HG02943 (cell line): Measurements from ENCODE around the gene DENND5B.
"Not testable (repeated sequence)": the region's sequence is repeated elsewhere in the genome, so short reads cannot be mapped to it uniquely, and the experiment has no call there.

ENCODE experiments used
- ATAC-seq: cut with Tn5 transposase; IDR thresholded peaks from one replicate; pipeline ENCODE4 v1.9.1; 2021; ENCODE audit warnings: mild to moderate bottlenecking, low read depth, moderate library complexity; ENCODE audit not compliant: unreplicated experiment

DENND5B gene

DNA sequence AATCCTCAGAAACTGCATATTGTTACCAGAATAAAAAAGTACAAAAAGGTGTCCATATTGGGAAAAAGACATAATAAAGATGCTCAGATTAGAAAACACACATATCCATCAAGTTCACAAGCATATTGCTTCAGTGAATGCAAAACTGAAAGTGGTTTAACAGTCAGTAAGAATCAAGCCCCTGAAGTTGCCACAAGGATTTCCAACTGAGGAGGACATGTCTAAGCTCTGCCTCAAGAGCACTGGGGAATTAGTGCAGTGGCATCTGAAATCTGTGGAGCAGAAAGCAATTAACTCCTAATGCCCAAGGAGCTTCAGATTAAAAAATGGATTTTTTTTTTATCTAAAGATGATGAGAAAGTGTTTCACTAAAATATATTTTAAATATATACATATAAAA, 113.2 kb downstream of the DENND5B start:
- ATAC-seq = peak; percentile 70

DNA sequence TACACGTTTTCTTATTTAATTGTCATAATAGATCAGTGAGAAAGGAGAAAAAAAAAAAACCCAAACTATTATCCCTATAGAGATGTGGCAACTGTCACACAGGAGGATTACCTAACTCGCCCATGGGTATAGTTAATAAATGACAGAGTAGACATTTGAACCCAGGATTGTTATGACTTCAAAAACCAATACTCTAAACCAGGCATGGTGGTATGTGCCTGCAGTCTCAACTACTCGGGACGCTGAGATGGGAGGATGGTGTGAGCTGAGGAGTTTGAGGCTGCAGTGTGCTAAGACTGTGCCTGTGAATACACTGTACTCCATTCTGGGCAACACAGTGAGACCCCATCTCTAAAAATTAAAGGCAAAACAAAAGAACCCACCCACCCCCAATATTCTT, 114.5 kb downstream of the DENND5B start:
- no peak for ATAC-seq

DNA sequence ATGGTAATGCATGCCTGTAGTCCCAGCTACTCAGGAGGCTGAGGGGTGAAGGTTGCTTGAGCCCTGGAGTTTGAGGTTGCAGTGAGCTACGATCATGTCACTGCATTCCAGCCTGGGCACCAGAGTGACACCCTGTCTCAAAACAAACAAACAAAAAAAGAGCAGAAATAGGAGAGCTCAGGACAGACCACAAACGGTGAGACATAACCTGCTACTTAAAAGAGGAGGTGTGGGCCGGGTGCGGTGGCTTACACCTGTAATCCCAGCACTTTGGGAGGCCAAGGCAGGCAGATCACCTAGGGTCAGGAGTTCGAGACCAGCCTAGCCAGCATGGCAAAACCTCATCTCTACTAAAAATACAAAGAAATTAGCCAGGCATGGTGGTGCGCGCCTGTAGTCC, 115.3 kb downstream of the DENND5B start:
- not testable (repeated sequence) for ATAC-seq

DNA sequence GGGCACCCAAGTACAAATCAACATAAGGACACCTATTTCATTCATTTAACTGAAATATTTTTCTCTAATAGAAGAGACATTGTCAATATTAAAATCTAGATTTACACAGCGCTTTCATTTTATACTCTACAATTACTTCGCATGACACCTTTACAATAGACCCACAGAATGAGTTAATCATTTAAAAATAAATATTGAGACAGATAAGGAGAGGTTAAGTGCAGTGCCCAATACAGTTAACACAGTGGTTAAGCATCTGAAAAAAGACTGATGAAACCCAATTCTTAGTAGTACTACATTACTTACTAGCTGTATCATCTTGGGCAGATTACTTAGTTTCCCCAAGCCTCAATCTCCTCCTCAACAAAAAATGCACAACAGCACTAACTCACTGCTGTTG, 116.2 kb downstream of the DENND5B start:
- ATAC-seq = no peak

DNA sequence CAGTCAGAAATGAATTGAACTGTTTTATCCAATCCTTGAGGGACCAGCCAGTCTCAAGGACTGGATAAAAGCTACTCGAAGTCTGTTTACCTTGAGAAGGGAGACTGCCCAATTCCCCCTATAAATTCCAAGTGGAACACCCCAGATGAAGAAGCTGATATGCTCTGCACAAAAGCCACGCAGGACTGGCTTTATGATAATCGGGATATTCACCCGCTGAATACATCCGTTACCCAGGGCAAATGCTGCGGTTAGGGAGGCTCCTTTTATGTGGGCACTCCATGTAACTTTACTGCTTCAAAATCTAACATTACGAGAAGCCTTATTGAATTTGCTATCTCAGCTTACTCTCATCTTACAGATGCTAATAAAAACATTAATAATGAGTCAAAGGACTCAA, 119.1 kb downstream of the DENND5B start:
- ATAC-seq = no peak

DNA sequence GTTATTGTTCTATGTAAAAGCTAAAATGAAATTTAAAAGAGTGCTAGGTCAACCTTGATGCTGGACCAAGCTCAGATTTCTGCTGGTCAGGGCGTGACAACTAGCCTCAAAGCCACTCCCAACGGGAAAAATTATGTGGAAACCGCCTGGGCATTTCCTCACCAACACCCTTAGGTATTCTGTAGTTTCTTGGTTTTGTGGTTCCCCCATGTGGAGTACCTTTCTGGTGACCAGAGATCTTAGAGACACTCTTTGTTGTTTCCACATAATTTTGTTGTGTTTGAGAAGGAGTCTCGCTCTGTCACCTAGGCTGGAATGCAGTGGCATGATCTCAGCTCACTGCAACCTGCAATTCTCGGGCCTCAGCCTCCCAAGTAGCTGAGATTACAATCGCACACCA, 119.9 kb downstream of the DENND5B start:
- no peak for ATAC-seq

DNA sequence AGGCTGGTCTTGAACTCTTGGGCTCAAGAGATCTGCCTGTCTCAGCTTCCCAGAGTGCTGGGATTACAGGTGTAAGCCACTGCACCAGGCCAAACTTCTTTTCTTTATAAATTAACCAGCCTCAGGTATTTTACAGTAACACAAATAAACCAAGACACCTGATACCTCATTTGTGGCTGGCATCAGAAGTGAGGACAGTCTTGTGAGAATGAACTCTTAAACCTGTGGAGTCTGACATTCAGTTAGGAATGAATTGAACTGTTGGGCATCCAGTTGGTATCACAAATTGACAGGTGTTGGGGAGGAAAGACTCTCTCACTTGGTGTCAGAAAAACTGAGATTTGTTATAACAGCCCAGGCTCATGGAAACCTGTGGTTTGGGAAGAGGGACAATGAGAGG, 120.5 kb downstream of the DENND5B start:
- ATAC-seq = no peak

DNA sequence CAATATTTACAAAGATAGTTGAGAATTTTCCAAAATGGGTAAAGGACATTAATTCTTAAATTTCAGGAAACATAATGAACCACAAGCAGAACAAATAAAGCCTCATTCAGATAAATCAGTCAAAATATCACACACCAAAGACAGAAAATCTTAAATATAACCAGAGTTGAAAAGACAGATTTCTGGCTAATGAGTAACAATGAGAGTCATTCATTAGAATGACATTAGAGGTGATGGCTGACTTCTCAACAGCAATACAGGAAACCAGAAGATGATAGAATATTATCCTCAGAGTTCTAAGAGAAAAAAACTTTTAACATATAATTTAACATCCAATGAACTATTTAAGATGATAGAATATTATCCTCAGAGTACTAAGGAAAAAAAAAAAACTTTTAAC, 124.2 kb downstream of the DENND5B start:
- no peak for ATAC-seq

DNA sequence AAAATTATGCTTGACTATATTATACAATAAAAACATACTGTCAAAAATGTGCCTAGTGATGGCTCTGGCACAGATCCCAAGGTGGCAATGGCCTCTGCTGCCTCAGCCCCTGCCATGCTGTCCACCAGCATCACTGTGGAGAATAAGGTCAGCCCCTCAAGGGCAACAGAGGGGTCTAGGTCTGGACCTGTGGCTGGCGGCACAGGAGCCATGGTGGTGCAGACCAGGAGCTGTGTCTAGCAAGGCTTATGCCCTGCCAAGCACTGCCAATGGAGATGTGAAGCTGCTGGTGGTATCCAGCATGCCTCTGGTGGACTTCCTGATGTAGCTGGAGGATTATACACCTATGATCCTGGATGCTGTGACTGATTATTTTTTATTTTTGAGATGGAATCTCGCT, 125.9 kb downstream of the DENND5B start:
- ATAC-seq = no peak

DNA sequence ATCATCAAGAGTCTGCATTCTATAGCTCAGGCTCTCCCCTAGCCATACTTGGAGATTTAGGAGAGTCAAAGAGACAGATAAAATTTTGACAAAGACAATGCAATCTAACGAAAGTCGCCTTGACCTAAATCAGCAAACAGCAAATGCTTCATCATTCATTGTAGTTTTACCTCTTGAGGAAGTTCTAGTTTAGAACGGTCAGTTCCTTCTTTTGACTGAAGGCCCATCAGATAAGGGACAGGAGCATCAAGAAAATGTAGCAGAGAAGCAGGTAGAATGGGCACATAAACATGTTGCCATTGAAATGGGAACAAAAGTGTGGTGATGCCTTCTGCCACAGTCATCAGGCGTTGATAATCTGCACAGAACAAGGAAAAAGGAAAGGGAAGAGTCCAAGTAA, 130.9 kb downstream of the DENND5B start:
- no peak for ATAC-seq

DNA sequence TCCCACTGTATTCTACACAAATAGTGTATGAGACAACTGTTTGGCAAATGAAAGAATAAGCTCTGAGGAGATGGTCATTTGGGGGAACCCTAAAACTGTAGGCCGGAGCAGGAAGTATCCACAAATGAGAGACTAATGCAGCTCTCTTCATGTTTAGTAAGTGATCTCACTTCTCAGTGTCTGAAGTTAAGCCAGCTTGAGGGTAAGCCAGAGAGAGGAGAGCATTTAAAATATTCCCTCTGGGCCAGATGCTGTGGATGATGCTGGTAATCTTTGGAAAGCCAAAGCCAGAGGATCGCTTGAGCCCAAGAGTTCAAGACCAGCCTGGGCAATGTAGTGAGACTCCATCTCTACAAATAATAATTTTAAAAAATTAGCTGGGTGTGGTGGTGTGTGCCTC, 134.4 kb downstream of the DENND5B start:
- no peak for ATAC-seq

DNA sequence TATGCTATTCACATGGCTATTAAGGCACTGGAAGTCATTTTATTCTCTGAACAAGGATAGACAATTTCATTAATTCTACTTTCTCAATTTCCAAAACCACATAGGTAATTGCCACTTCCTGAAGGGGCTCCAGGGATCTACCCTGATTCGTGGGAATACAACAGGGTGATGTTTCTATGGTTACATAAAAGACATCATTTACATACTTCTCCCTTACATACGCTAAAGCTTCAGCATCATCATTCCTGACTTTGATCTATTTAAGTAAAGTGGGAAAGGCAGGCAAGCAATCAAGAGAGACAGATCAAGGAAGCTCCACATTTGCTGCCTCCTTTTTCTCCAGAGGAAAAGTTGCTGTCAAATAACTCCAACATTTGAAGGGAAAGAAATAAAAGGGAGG, 146.2 kb downstream of the DENND5B start:
- ATAC-seq = no peak

DNA sequence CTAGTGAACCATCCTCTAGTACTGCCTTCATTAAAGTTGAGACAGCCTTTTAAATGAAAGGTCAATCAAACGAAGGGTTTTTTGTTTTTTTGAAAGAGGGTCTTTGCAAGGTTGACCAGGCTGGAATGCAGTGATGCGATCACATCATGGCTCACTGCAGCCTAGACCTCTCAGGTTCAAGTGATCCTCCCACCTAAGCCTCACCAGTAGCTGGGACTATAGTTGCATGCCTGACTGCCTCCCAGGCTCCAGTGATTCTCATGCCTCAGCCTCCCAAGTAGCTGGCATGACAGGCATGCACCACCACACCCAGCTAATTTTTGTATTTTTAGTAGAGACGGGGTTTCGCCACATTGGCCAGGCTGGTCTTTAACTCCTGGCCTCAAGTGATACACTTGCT, 150.3 kb downstream of the DENND5B start:
- no peak for ATAC-seq

DNA sequence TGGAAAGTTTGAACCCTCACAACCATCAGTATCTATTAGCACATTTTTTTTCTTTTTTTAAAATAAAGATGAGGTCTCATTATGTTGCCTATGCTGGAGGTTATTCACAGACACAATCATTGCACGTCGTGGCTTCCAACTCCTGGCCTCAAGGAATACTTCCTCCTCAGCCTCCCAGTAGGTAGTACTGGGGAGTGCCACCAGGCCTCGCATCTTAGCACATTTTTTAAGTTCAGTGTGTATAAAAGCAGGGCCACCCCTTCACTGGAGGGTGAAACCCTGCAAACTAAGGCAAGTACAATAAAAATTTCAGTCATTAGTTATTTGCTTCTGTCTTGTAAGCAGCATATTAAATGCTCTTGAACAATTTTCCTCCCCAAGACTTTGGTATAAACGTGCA, 150.8 kb downstream of the DENND5B start:
- no peak for ATAC-seq

DNA sequence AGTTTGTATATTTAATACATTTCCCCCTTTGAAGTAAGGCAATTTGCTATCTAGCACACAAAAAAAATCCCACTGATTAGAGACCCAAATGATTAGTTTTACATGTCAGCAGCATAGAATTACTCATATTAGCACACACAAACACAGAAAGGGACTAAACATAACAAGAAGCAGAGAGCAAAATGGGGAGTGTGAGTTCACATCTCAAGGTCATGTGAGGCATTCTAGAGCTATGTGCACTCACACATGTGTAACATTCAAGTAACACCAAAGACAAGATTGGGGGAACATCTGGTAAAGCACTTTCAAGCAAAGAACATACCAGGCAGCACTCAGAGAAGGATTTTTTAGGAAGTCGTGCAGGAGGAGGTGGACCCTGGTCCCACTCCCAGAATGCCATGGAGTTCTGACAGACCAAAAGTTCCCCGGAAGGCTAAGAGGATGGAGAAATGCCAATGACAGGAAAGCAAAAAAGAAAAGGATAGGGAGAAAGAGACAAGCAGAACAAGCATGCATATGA, 159.2 kb downstream of the DENND5B start:
- ATAC-seq = no peak

DNA sequence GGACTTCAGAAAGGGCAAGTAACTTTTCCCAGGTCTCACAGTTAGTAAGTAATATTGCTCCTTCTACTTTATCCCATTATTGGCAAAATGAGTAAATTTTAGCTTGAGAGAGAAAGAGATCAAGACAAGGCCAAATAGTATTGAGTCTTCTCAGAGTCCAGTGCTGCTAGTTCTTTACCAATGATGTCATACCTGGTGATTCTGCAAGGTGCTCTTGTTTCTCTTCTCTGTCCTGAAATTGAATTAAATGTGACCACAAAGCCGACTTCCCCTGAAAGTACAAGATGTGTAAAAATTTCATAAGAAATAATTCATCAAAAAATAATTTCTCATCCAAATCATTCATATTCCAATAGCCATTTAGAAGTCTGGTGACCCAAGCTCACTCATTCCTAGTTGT, 167.5 kb downstream of the DENND5B start:
- ATAC-seq = no peak

DNA sequence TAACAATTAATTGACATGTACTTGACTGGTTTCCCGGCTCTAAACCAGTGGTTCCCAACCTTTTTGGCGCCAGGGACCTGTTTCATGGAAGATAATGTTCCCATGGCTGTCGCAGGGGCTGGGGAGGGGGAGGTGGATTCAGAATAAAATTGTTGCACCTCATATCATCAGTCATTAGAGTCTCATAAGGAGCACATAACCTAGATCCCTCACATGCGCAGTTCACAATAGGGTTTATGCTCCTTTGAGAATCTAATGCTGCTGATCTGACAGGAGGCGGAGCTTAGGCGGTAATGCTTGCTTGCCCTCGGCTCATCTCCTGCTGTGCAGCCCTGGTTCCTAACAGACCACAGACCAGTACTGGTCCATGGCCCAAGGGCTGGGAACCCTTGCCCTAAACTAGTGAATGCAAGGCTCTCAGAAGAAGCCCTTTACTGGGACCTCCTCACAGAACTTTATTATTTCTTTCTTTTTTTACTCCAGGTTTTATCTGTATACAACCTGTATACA, 178.6 kb downstream of the DENND5B start:
- ATAC-seq = no peak

DNA sequence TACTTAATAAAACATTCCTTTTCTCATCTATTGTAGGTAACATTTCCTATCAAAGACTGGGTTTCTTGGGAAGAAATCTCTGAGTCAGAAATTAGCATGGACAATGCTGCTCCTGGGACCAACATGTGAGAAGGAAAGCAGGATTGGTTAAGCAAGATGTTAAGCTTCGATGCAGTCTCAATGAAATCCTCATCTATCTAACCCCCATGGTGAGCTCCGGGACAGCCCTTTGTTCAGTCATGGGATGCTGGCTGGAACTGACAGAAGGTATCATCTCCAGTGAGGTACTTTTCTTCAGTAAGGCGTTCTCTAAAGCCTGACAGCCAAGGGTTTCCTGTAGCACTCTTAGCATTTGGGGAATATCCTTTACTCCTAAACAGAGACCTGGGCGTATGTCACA, 182.2 kb downstream of the DENND5B start:
- ATAC-seq = no peak

DNA sequence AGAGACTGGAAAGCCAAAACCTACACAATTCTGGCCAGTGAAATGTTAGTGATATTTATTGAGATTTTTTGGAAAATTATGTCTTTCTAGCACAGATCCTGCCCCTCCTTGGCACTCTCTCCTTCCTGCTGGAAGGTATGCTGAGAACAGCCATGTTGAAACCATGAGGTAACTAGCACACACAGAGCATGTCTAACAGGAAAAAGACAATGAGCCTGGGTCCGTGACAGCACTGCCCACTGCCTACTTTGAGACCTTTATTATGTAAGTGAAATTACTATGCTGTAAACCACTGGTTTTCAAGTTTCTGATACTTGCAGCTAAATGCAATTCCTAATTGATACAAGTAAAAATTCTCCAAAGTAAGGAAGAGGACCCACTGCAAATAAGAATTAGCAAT, 183.4 kb downstream of the DENND5B start:
- ATAC-seq = no peak

DNA sequence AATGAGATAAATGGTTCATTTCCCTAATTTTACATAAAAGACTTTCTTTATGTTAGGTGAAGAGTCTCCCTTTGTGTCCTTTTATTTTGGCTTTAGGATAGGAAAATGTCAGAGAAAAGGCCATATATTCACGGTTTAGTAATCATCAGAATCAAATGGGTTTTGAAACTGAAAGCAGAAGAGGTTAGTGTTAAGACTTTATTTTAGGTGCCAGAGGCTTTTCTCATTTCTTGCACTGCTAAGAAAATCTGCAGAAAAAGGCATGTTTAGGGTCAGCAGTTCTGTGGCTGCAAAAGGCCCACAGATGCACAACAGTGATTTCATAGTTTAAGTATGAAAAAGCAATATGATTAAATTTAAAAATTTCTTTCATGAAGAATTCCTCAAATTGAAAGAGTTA, 184.6 kb downstream of the DENND5B start:
- ATAC-seq = no peak

DNA sequence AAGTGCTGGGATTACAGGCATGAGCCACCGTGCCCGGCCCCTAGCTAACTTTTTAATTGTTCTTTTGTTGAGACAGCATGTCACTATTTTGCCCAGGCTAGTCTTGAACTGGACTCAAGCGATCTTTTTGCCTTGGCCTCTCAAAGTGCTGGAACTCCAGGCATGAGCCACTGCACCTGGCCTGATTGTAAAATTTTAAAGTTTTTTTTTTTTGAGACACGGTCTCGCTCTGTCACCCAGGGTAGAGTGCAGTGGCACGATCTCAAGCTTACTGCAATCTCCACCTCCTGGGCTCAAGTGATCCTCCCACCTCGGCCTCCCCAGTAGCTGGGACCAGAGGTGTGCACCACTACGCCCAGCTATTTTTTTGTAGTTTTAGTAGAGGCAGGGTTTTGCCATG, 185.9 kb downstream of the DENND5B start:
- ATAC-seq = no peak

DNA sequence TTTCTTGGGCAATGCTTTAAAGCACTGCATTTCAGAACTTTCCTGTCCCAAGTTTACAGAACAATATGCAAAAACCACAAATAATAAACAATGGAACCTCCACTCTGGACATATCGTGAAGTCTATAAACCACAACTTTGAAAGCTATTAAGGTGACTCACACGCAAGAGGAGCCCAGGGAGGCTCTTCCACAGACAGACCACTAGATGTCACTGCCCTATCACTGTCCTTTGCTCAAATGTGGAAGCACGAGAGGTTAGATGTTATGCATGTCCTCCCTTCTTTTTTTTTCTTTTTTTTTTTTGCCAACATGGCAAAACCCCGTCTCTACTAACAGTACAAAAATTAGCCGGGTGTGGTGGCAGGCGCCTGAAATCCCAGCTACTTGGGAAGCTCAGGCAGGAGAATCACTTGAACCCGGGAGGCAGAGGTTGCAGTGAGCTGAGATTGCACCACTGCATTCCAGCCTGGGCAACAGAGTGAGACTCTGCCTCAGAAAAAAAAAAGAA, 187.8 kb downstream of the DENND5B start:
- peak; percentile 65 for ATAC-seq

DNA sequence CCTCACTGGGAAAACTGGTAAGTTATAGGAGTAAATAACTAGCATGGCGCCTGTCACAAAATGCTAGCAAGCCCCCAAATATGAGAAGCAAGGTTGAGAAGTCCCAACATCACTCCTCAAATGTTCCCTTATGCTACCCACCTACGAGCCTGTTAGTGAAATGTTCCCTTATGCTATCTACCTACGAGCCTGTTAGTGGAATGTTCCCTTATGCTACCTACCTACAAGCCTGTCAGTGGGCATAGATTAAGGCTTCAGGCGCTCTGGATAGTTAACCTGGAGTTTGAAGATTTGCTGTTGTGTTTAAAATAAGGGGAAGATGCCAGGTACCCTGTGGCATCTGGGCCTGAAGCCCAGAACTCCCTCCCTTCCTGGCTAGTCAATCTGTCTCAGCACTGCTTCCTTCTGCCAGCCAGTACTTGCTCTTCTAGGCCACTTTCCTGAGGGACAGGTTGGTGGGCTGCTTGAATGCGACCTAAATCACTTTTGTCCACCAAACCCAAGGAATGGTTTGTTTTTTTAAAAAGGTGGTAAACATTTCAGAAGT, 197.9 kb downstream of the DENND5B start:
- no peak for ATAC-seq
